Karpas-422 (cell line): Measurements from ENCODE around the gene ARGLU1. TPM values are rescaled to one million over a fixed set of nuclear protein-coding genes. Genes with fewer than 3 reads are reported as not detected.
"Not testable (repeated sequence)": the region's sequence is repeated elsewhere in the genome, so short reads cannot be mapped to it uniquely, and the experiment has no call there.

Experiments
- DNase-seq: peaks from one replicate; pipeline ENCODE4 v3.0.0-alpha.2; 2015
- H2AFZ ChIP-seq: fragments of 200-600 bp; sonication (generic); 2 replicates; pipeline ENCODE4 v1.6.1; 2014; ENCODE audit warnings: antibody characterized with exemption, low read length, mixed read lengths
- H3K27ac ChIP-seq: fragments of 200-600 bp; sonication (generic); 2 replicates; pipeline ENCODE4 v1.5.1; 2014; ENCODE audit warnings: mild to moderate bottlenecking, low read length, moderate library complexity
- H3K27me3 ChIP-seq: fragments of 200-600 bp; sonication (generic); 2 replicates; pipeline ENCODE4 v1.6.1; 2014; ENCODE audit warnings: low read length, mixed read lengths
- H3K36me3 ChIP-seq: fragments of 200-600 bp; sonication (generic); 2 replicates; pipeline ENCODE4 v1.6.1; 2014; ENCODE audit warnings: low read length, mixed read lengths; ENCODE audit not compliant: insufficient read depth
- H3K4me1 ChIP-seq: fragments of 200-600 bp; sonication (generic); 2 replicates; pipeline ENCODE4 v1.6.1; 2014; ENCODE audit warnings: mild to moderate bottlenecking, low read length, mixed read lengths
- H3K4me2 ChIP-seq: fragments of 200-600 bp; sonication (generic); 2 replicates; pipeline ENCODE4 v1.6.1; 2014; ENCODE audit warnings: low read length, low read depth, mild to moderate bottlenecking; ENCODE audit not compliant: poor library complexity, severe bottlenecking
- H3K4me3 ChIP-seq: fragments of 200-600 bp; sonication (generic); 2 replicates; pipeline ENCODE4 v1.5.1; 2014; ENCODE audit warnings: mild to moderate bottlenecking, antibody characterized with exemption, low read length, mixed read lengths
- H3K79me2 ChIP-seq: fragments of 200-600 bp; sonication (generic); 2 replicates; pipeline ENCODE4 v1.6.1; 2014; ENCODE audit warnings: mild to moderate bottlenecking, low read length, mixed read lengths
- H3K9ac ChIP-seq: fragments of 200-600 bp; sonication (generic); 2 replicates; pipeline ENCODE4 v1.6.0; 2014; ENCODE audit warnings: low read length
- H3K9me2 ChIP-seq: fragments of 200-600 bp; sonication (generic), shearing (Covaris generic); replicated peaks from 2 replicates; pipeline ENCODE4 v1.6.0; 2014; ENCODE audit warnings: mild to moderate bottlenecking, low read length, moderate library complexity; ENCODE audit not compliant: insufficient read depth
- H3K9me3 ChIP-seq: fragments of 300-700, 200-600 bp; sonication (generic); 2 replicates; pipeline ENCODE4 v1.6.1; 2014; ENCODE audit warnings: low read length, mixed read lengths
- H4K20me1 ChIP-seq: fragments of 200-600 bp; sonication (generic); 2 replicates; pipeline ENCODE4 v1.6.1; 2014; ENCODE audit warnings: mild to moderate bottlenecking, antibody characterized with exemption, low read length, low read depth; ENCODE audit not compliant: insufficient read depth
- total RNA-seq: library from RNA; depleted of rRNA; stranded (reverse); fragments of >200 nt; shearing (Covaris generic); gene quantifications from 2 replicates; pipeline ENCODE4 v1.2.3, GENCODE V29; 2014; ENCODE audit warnings: low replicate concordance

ARGLU1 gene
- total RNA-seq, 1 experiment from 2014 or later, result 147 TPM

GRCh38 chr13:106602178-106602577, 34.2 kb upstream of the ARGLU1 start:
- no peak overlapping the region for H2AFZ ChIP-seq
- no peaks in the 10 kb centered on the region for H3K4me1 ChIP-seq
- no peak overlapping the region for H3K4me3 ChIP-seq
- no peak overlapping the region for H3K27ac ChIP-seq
- no peaks in the 10 kb centered on the region for H4K20me1 ChIP-seq
- H3K27me3 ChIP-seq, result no peaks in the 10 kb centered on the region
- no peak overlapping the region for H3K9ac ChIP-seq
- no peak for DNase-seq
- H3K36me3 ChIP-seq, result no peaks in the 10 kb centered on the region
- no peaks in the 10 kb centered on the region for H3K9me2 ChIP-seq
- H3K9me3 ChIP-seq, result no peaks in the 10 kb centered on the region
- no peak overlapping the region for H3K4me2 ChIP-seq
- H3K79me2 ChIP-seq, result no peaks in the 10 kb centered on the region

- no peaks in the 10 kb centered on the region for H3K4me1 ChIP-seq
- no peak overlapping the region for H3K27ac ChIP-seq
- H3K27me3 ChIP-seq, result no peaks in the 10 kb centered on the region
- no peak for DNase-seq
- no peaks in the 10 kb centered on the region for H3K36me3 ChIP-seq
- no peak overlapping the region for H2AFZ ChIP-seq
- no peak overlapping the region for H3K4me2 ChIP-seq
- no peaks in the 10 kb centered on the region for H3K9me3 ChIP-seq
- no peaks in the 10 kb centered on the region for H3K9me2 ChIP-seq
- H3K79me2 ChIP-seq, result no peaks in the 10 kb centered on the region
- no peak overlapping the region for H3K9ac ChIP-seq
- H4K20me1 ChIP-seq, result no peaks in the 10 kb centered on the region
- no peak overlapping the region for H3K4me3 ChIP-seq
Observed at GRCh38 chr13:106601489-106601888, 33.6 kb upstream of the ARGLU1 start.

GRCh38 chr13:106600798-106601135, 32.8 kb upstream of the ARGLU1 start:
- H4K20me1 ChIP-seq, H3K4me1 ChIP-seq, H3K9me3 ChIP-seq, H3K4me2 ChIP-seq, H3K4me3 ChIP-seq, H3K9ac ChIP-seq, H3K9me2 ChIP-seq, H3K36me3 ChIP-seq, H3K79me2 ChIP-seq, H2AFZ ChIP-seq, H3K27ac ChIP-seq, H3K27me3 ChIP-seq, DNase-seq: not testable (repeated sequence)

GRCh38 chr13:106599875-106600797, 32.2 kb upstream of the ARGLU1 start:
- no peak overlapping the region for H3K27ac ChIP-seq
- no peak overlapping the region for H2AFZ ChIP-seq
- no peak for DNase-seq
- H3K4me2 ChIP-seq, result no peak overlapping the region
- no peak overlapping the region for H3K9ac ChIP-seq
- H4K20me1 ChIP-seq, result no peaks in the 10 kb centered on the region
- no peaks in the 10 kb centered on the region for H3K9me3 ChIP-seq
- no peaks in the 10 kb centered on the region for H3K9me2 ChIP-seq
- H3K36me3 ChIP-seq, result no peaks in the 10 kb centered on the region
- no peaks in the 10 kb centered on the region for H3K79me2 ChIP-seq
- no peak overlapping the region for H3K4me3 ChIP-seq
- H3K27me3 ChIP-seq, result no peaks in the 10 kb centered on the region
- no peaks in the 10 kb centered on the region for H3K4me1 ChIP-seq

- H3K79me2 ChIP-seq, result no peaks in the 10 kb centered on the region
- H3K4me2 ChIP-seq, result no peak overlapping the region
- no peak overlapping the region for H3K9ac ChIP-seq
- H2AFZ ChIP-seq, result no peak overlapping the region
- no peaks in the 10 kb centered on the region for H3K27me3 ChIP-seq
- H3K36me3 ChIP-seq, result no peaks in the 10 kb centered on the region
- H3K4me3 ChIP-seq, result no peak overlapping the region
- H3K4me1 ChIP-seq, result no peaks in the 10 kb centered on the region
- no peak for DNase-seq
- H3K9me3 ChIP-seq, result no peaks in the 10 kb centered on the region
- no peak overlapping the region for H3K27ac ChIP-seq
- no peaks in the 10 kb centered on the region for H4K20me1 ChIP-seq
- no peaks in the 10 kb centered on the region for H3K9me2 ChIP-seq
Observed at GRCh38 chr13:106597749-106598395, 29.9 kb upstream of the ARGLU1 start.

- Histone ChIP-seq H3K79me2 (no peaks in the 10 kb centered on the region), H3K9me2 (no peaks in the 10 kb centered on the region), H3K9me3 (no peaks in the 10 kb centered on the region), H3K36me3 (no peaks in the 10 kb centered on the region), H3K27ac (no peak overlapping the region), H3K4me3 (no peak overlapping the region), H2AFZ (no peak overlapping the region), H3K9ac (no peak overlapping the region), H4K20me1 (no peaks in the 10 kb centered on the region), H3K4me2 (no peak overlapping the region), H3K4me1 (no peaks in the 10 kb centered on the region), H3K27me3 (no peaks in the 10 kb centered on the region)
- DNase-seq, result no peak
Observed at GRCh38 chr13:106597186-106597585, 29.2 kb upstream of the ARGLU1 start.

GRCh38 chr13:106596275-106596937, 28.5 kb upstream of the ARGLU1 start:
- Histone ChIP-seq H3K36me3 (no peaks in the 10 kb centered on the region), H3K4me1 (no peaks in the 10 kb centered on the region), H3K79me2 (no peaks in the 10 kb centered on the region), H3K9me2 (no peaks in the 10 kb centered on the region), H4K20me1 (no peaks in the 10 kb centered on the region), H3K4me3 (no peak overlapping the region), H3K27me3 (no peaks in the 10 kb centered on the region), H3K9ac (no peak overlapping the region), H3K4me2 (no peak overlapping the region), H3K9me3 (no peaks in the 10 kb centered on the region), H3K27ac (no peak overlapping the region), H2AFZ (no peak overlapping the region)
- DNase-seq, result no peak

GRCh38 chr13:106595625-106596024, 27.7 kb upstream of the ARGLU1 start:
- H3K9me2 ChIP-seq, result no peaks in the 10 kb centered on the region
- H2AFZ ChIP-seq, result no peak overlapping the region
- no peak overlapping the region for H3K9ac ChIP-seq
- H3K4me2 ChIP-seq, result no peak overlapping the region
- no peaks in the 10 kb centered on the region for H3K9me3 ChIP-seq
- H3K4me1 ChIP-seq, result no peaks in the 10 kb centered on the region
- H3K36me3 ChIP-seq, result no peaks in the 10 kb centered on the region
- no peaks in the 10 kb centered on the region for H4K20me1 ChIP-seq
- H3K4me3 ChIP-seq, result no peak overlapping the region
- no peaks in the 10 kb centered on the region for H3K27me3 ChIP-seq
- H3K79me2 ChIP-seq, result no peaks in the 10 kb centered on the region
- DNase-seq, result no peak
- H3K27ac ChIP-seq, result no peak overlapping the region
